IMR-90 (cell line): ENCODE results near the gene NAP1L5.
A peak's percentile ranks its signal among the peaks of the same experiment; 100 is the strongest.

Experiments used
- CEBPB ChIP-seq: IDR thresholded peaks from 2 replicates; pipeline ENCODE4 v1.6.1; 2012; ENCODE audit warnings: low read depth, low read length, improper control_type of control experiment
- CHD1 ChIP-seq: IDR thresholded peaks from 2 replicates; pipeline ENCODE4 v1.6.1; 2012; ENCODE audit warnings: low read depth, low read length, improper control_type of control experiment
- CTCF ChIP-seq: conservative IDR thresholded peaks from 2 replicates; pipeline ENCODE4 v1.5.1; 2012; ENCODE audit warnings: mild to moderate bottlenecking, low read depth, low read length, improper control_type of control experiment
- MAFK ChIP-seq: IDR thresholded peaks from 2 replicates; pipeline ENCODE4 v1.6.1; 2012; ENCODE audit warnings: low read depth, low read length, improper control_type of control experiment
- MAZ ChIP-seq: IDR thresholded peaks from 2 replicates; pipeline ENCODE4 v1.6.1; 2012; ENCODE audit warnings: low read depth, mild to moderate bottlenecking, low read length, improper control_type of control experiment, moderate library complexity, borderline replicate concordance
- MXI1 ChIP-seq: IDR thresholded peaks from 2 replicates; pipeline ENCODE4 v1.6.1; 2012; ENCODE audit warnings: low read depth, mild to moderate bottlenecking, low read length, moderate library complexity, borderline replicate concordance
- NFE2L2 ChIP-seq: fragments of 150-350 bp; IDR thresholded peaks from 2 replicates; pipeline ENCODE4 v1.6.1; 2016; ENCODE audit warnings: low read depth, mild to moderate bottlenecking, low read length
- POLR2A ChIP-seq: IDR thresholded peaks from 2 replicates; pipeline ENCODE4 v1.6.1; 2012; ENCODE audit warnings: mild to moderate bottlenecking, low read depth, low read length
- RAD21 ChIP-seq: IDR thresholded peaks from 2 replicates; pipeline ENCODE4 v1.6.1; 2012; ENCODE audit warnings: low read length, improper control_type of control experiment
- RCOR1 ChIP-seq: IDR thresholded peaks from 2 replicates; pipeline ENCODE4 v1.6.1; 2012; ENCODE audit warnings: mild to moderate bottlenecking, low read length, improper control_type of control experiment; ENCODE audit not compliant: insufficient replicate concordance
- RFX5 ChIP-seq: IDR thresholded peaks from 2 replicates; pipeline ENCODE4 v1.8.0; 2012; ENCODE audit warnings: low read depth, mild to moderate bottlenecking, low read length, moderate library complexity
- SMC3 ChIP-seq: fragments of 150-350 bp; IDR thresholded peaks from 2 replicates; pipeline ENCODE4 v1.6.1; 2016; ENCODE audit warnings: low read depth, mild to moderate bottlenecking, antibody characterized with exemption, low read length, moderate library complexity
- USF2 ChIP-seq: fragments of 150-350 bp; IDR thresholded peaks from 2 replicates; pipeline ENCODE4 v1.6.1; 2017; ENCODE audit warnings: mild to moderate bottlenecking, antibody characterized with exemption, low read length, low read depth
- TF ChIP-seq, protein P1 (sequence below): fragments of 150-350 bp; IDR thresholded peaks from 2 replicates; pipeline ENCODE4 v1.6.1; 2016; ENCODE audit warnings: low read depth, mild to moderate bottlenecking, low read length, moderate library complexity, borderline replicate concordance

DNA sequence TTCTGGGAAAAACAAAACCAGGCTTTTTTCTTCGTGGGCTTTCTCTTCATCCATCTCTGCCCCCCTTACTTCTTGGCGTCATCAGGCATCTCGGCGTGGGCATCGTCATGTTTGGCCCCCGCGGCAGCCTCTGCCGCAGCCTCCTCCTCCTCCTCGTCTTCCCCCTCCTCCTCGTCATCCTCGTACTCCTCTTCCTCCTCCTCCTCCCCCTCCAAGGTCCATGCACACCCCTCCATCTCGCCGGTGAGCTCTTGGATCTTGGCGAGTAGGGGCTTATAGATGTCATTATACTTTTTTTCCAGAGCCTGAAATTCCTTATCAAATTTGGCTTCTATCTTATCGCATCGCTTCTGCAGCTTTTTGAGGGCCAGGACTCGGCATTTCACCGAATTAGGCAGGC lies 488 bp downstream of the NAP1L5 start:
- TF ChIP-seq CTCF (no peak), MXI1 (no peak), CEBPB (no peak), USF2 (no peak), MAZ (peak; percentile 13; the same call in 1 of the 2 replicates), NFE2L2 (no peak), POLR2A (no peak; the same call in 1 of the 2 replicates), RAD21 (no peak), SMC3 (no peak), RFX5 (no peak), MAFK (no peak), RCOR1 (no peak), CHD1 (no peak)
- TF ChIP-seq, protein P1, sequence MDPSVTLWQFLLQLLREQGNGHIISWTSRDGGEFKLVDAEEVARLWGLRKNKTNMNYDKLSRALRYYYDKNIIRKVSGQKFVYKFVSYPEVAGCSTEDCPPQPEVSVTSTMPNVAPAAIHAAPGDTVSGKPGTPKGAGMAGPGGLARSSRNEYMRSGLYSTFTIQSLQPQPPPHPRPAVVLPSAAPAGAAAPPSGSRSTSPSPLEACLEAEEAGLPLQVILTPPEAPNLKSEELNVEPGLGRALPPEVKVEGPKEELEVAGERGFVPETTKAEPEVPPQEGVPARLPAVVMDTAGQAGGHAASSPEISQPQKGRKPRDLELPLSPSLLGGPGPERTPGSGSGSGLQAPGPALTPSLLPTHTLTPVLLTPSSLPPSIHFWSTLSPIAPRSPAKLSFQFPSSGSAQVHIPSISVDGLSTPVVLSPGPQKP = no peak
